ENCODE measurements around the gene INTS4.

DNA sequence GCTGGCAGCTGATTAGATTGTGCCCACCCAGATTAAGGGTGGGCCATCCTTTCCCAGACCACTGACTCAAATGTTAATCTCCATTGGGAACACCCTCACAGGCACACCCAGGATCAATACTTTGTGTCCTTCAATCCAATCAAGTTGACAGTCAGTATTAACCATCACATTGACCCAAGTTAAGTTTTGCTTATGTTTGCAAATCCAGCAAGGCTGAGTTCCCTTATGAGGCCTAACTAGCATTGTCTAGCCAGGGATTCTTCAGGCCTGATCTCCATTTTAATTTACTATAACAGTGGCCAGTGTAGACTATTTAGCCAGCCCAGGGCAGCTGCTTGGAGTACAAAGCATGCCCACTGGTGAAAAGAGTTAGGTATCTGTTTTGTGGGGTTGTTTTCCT lies 30.9 kb upstream of the INTS4 start:
- TF ChIP-seq RAD21 (IDR thresholded peaks at IDR 0.05; ENCODE audit: low read length) (no peak), POLR2A (IDR thresholded peaks at IDR 0.05; ENCODE audit: low read depth, low read length) (no peak), BHLHE40 (IDR thresholded peaks at IDR 0.05; ENCODE audit: low read depth, low read length) (no peak), CEBPB (IDR thresholded peaks at IDR 0.05; ENCODE audit: low read depth, low read length) (no peak), CHD1 (IDR thresholded peaks at IDR 0.05; ENCODE audit: low read depth, low read length) (no peak), RFX5 (IDR thresholded peaks at IDR 0.05; ENCODE audit: low read depth, low read length) (no peak), MAFK (IDR thresholded peaks at IDR 0.05; ENCODE audit: low read depth, low read length) (no peak), MXI1 (IDR thresholded peaks at IDR 0.05; ENCODE audit: borderline replicate concordance, low read depth, low read length) (no peak)
- TF ChIP-seq, protein P1, sequence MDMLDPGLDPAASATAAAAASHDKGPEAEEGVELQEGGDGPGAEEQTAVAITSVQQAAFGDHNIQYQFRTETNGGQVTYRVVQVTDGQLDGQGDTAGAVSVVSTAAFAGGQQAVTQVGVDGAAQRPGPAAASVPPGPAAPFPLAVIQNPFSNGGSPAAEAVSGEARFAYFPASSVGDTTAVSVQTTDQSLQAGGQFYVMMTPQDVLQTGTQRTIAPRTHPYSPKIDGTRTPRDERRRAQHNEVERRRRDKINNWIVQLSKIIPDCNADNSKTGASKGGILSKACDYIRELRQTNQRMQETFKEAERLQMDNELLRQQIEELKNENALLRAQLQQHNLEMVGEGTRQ (IDR thresholded peaks at IDR 0.05; ENCODE audit: low read depth, low read length) = no peak
- TF ChIP-seq, protein P2, sequence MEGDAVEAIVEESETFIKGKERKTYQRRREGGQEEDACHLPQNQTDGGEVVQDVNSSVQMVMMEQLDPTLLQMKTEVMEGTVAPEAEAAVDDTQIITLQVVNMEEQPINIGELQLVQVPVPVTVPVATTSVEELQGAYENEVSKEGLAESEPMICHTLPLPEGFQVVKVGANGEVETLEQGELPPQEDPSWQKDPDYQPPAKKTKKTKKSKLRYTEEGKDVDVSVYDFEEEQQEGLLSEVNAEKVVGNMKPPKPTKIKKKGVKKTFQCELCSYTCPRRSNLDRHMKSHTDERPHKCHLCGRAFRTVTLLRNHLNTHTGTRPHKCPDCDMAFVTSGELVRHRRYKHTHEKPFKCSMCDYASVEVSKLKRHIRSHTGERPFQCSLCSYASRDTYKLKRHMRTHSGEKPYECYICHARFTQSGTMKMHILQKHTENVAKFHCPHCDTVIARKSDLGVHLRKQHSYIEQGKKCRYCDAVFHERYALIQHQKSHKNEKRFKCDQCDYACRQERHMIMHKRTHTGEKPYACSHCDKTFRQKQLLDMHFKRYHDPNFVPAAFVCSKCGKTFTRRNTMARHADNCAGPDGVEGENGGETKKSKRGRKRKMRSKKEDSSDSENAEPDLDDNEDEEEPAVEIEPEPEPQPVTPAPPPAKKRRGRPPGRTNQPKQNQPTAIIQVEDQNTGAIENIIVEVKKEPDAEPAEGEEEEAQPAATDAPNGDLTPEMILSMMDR (conservative IDR thresholded peaks at IDR 0.05; ENCODE audit: low read depth, low read length) = no peak
- TF ChIP-seq, protein P3, sequence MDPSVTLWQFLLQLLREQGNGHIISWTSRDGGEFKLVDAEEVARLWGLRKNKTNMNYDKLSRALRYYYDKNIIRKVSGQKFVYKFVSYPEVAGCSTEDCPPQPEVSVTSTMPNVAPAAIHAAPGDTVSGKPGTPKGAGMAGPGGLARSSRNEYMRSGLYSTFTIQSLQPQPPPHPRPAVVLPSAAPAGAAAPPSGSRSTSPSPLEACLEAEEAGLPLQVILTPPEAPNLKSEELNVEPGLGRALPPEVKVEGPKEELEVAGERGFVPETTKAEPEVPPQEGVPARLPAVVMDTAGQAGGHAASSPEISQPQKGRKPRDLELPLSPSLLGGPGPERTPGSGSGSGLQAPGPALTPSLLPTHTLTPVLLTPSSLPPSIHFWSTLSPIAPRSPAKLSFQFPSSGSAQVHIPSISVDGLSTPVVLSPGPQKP (IDR thresholded peaks at IDR 0.05; ENCODE audit: borderline replicate concordance, low read depth, low read length) = no peak

Data from IMR-90 (cell line).